Neural progenitor cell (in vitro differentiated cells): Measurements from ENCODE around the gene PLEKHG4. TPM values are rescaled to one million over a fixed set of nuclear protein-coding genes. Genes with fewer than 3 reads are reported as not detected.

Experiments used
- DNase-seq: peaks from one replicate; pipeline ENCODE4 v3.0.0-alpha.2; 2016; ENCODE audit warnings: low spot score
- H2AFZ ChIP-seq: fragments of 200-600 bp; sonication (generic); replicated peaks from 2 replicates; pipeline ENCODE4 v1.6.1; 2016; ENCODE audit warnings: antibody characterized with exemption
- H3F3A ChIP-seq: fragments of 200-600 bp; sonication (generic); 2 replicates; pipeline ENCODE4 v1.6.1; 2016; ENCODE audit warnings: antibody characterized with exemption, low read depth
- H3K27ac ChIP-seq: fragments of 200-600 bp; sonication (generic); 2 replicates; pipeline ENCODE4 v1.5.1; 2016; ENCODE audit warnings: mild to moderate bottlenecking
- H3K27me3 ChIP-seq: fragments of 200-600 bp; sonication (generic); 2 replicates; pipeline ENCODE4 v1.6.1; 2016; ENCODE audit warnings: mild to moderate bottlenecking, moderate library complexity
- H3K36me3 ChIP-seq: fragments of 200-600 bp; sonication (generic); 2 replicates; pipeline ENCODE4 v1.5.1; 2016
- H3K4me1 ChIP-seq: fragments of 200-600 bp; sonication (generic); 2 replicates; pipeline ENCODE4 v1.6.1; 2016; ENCODE audit warnings: mixed run types
- H3K4me2 ChIP-seq: fragments of 200-600 bp; sonication (generic); 2 replicates; pipeline ENCODE4 v1.6.1; 2016
- H3K4me3 ChIP-seq: fragments of 200-600 bp; sonication (generic); 2 replicates; pipeline ENCODE4 v1.5.1; 2016
- H3K79me2 ChIP-seq: fragments of 200-600 bp; sonication (generic); 2 replicates; pipeline ENCODE4 v1.6.1; 2016; ENCODE audit warnings: low read depth
- H3K9ac ChIP-seq: fragments of 200-600 bp; sonication (generic); 2 replicates; pipeline ENCODE4 v1.6.1; 2016
- H3K9me3 ChIP-seq: fragments of 200-600 bp; sonication (generic); 2 replicates; pipeline ENCODE4 v1.5.1; 2016; ENCODE audit warnings: low read depth
- H4K20me1 ChIP-seq: fragments of 200-600 bp; sonication (generic); 2 replicates; pipeline ENCODE4 v1.6.1; 2016; ENCODE audit warnings: low read depth
- H3K27ac Mint-ChIP-seq: 3 replicates; pipeline ENCODE4 v1.8.0; 2021; ENCODE audit warnings: mixed read lengths
- H3K27me3 Mint-ChIP-seq: 2 replicates; pipeline ENCODE4 v1.8.0; 2022; ENCODE audit warnings: low read depth, mild to moderate bottlenecking, inconsistent platforms, moderate library complexity, mixed read lengths; ENCODE audit not compliant: insufficient read depth
- H3K36me3 Mint-ChIP-seq: 3 replicates; pipeline ENCODE4 v1.8.0; 2021; ENCODE audit warnings: mixed read lengths
- H3K4me1 Mint-ChIP-seq: 3 replicates; pipeline ENCODE4 v1.8.0; 2021; ENCODE audit warnings: mixed read lengths
- H3K4me3 Mint-ChIP-seq: 3 replicates; pipeline ENCODE4 v1.8.0; 2021; ENCODE audit warnings: mild to moderate bottlenecking, moderate library complexity, mixed read lengths
- H3K9me3 Mint-ChIP-seq: 3 replicates; pipeline ENCODE4 v1.8.0; 2020; ENCODE audit warnings: mixed read lengths
- CTCF ChIP-seq: fragments of 200-600 bp; sonication (generic); IDR thresholded peaks from 2 replicates; pipeline ENCODE4 v1.5.1; 2017; ENCODE audit warnings: antibody characterized with exemption, mild to moderate bottlenecking
- EZH2 ChIP-seq: fragments of 200-600 bp; sonication (generic); IDR thresholded peaks from 2 replicates; pipeline ENCODE4 v1.6.1; 2017; ENCODE audit warnings: antibody characterized with exemption, mild to moderate bottlenecking, moderate library complexity
- EZH2phosphoT487 ChIP-seq: fragments of 200-600 bp; sonication (generic); IDR thresholded peaks from 2 replicates; pipeline ENCODE4 v1.6.1; 2017; ENCODE audit warnings: antibody characterized with exemption
- total RNA-seq: library from RNA; depleted of rRNA; stranded (reverse); fragments of >200 nt; gene quantifications from 2 replicates; pipeline ENCODE4 v1.2.3, GENCODE V29; 2015; ENCODE audit warnings: low replicate concordance

The PLEKHG4 gene
- total RNA-seq, 1 donor from 2014 or later = 4.0 TPM

- TF ChIP-seq CTCF = no peak
- TF ChIP-seq EZH2phosphoT487 = no peak
- TF ChIP-seq EZH2 = no peak
- Histone ChIP-seq H3K27ac (no peak overlapping the region), H3K9ac (no peak overlapping the region), H3K27me3 (peaks cover 7% of the 10 kb centered on the region), H3K36me3 (no peaks in the 10 kb centered on the region), H4K20me1 (no peaks in the 10 kb centered on the region), H2AFZ (no peak overlapping the region), H3K4me3 (no peak overlapping the region), H3K4me2 (no peak overlapping the region), H3K79me2 (no peaks in the 10 kb centered on the region), H3K9me3 (no peaks in the 10 kb centered on the region), H3K4me1 (no peaks in the 10 kb centered on the region), H3F3A (no peaks in the 10 kb centered on the region)
- Mint-ChIP-seq H3K27ac (no peak overlapping the region), H3K9me3 (no peaks in the 10 kb centered on the region), H3K36me3 (no peaks in the 10 kb centered on the region), H3K4me3 (no peak overlapping the region), H3K4me1 (peaks cover 7% of the 10 kb centered on the region), H3K27me3 (peaks cover 4% of the 10 kb centered on the region)
- DNase-seq = no peak
These were observed 31.2 kb downstream of the PLEKHG4 start for GRCh38 chr16:67310561-67310960.

GRCh38 chr16:67311607-67312488 lies 32.5 kb downstream of the PLEKHG4 start:
- H3F3A ChIP-seq = no peaks in the 10 kb centered on the region
- H3K79me2 ChIP-seq = no peaks in the 10 kb centered on the region
- Mint-ChIP-seq H3K27ac (no peak overlapping the region), H3K4me3 (no peak overlapping the region), H3K27me3 (peaks cover 6% of the 10 kb centered on the region), H3K4me1 (peaks cover 7% of the 10 kb centered on the region), H3K36me3 (no peaks in the 10 kb centered on the region), H3K9me3 (no peaks in the 10 kb centered on the region)
- H3K4me2 ChIP-seq = no peak overlapping the region
- no peak overlapping the region for H3K27ac ChIP-seq
- H3K9me3 ChIP-seq = no peaks in the 10 kb centered on the region
- H3K9ac ChIP-seq = no peak overlapping the region
- TF ChIP-seq CTCF (no peak), EZH2 (no peak), EZH2phosphoT487 (no peak)
- H3K4me1 ChIP-seq = no peaks in the 10 kb centered on the region
- no peaks in the 10 kb centered on the region for H4K20me1 ChIP-seq
- peaks cover 7% of the 10 kb centered on the region for H3K27me3 ChIP-seq
- no peak for DNase-seq
- no peak overlapping the region for H2AFZ ChIP-seq
- no peaks in the 10 kb centered on the region for H3K36me3 ChIP-seq
- no peak overlapping the region for H3K4me3 ChIP-seq

- Mint-ChIP-seq H3K4me1 (peaks cover 7% of the 10 kb centered on the region), H3K27ac (no peak overlapping the region), H3K9me3 (no peaks in the 10 kb centered on the region), H3K4me3 (no peak overlapping the region), H3K27me3 (peaks cover 6% of the 10 kb centered on the region), H3K36me3 (no peaks in the 10 kb centered on the region)
- Histone ChIP-seq H3F3A (no peaks in the 10 kb centered on the region), H3K79me2 (no peaks in the 10 kb centered on the region), H3K4me1 (no peaks in the 10 kb centered on the region), H3K4me2 (no peak overlapping the region), H3K27ac (no peak overlapping the region), H3K4me3 (no peak overlapping the region), H3K27me3 (peaks cover 13% of the 10 kb centered on the region), H3K36me3 (no peaks in the 10 kb centered on the region), H3K9ac (no peak overlapping the region), H3K9me3 (no peaks in the 10 kb centered on the region), H4K20me1 (no peaks in the 10 kb centered on the region), H2AFZ (no peak overlapping the region)
- no peak for TF ChIP-seq EZH2phosphoT487
- TF ChIP-seq EZH2 = no peak
- TF ChIP-seq CTCF = no peak
- no peak for DNase-seq
These were observed 33.4 kb downstream of the PLEKHG4 start for GRCh38 chr16:67312719-67313118.
